CD14-positive monocyte (primary cell): ENCODE data around the gene PCDHA1. TPM values are rescaled to one million over a fixed set of nuclear protein-coding genes. Genes with fewer than 3 reads are reported as not detected.
"Not testable (repeated sequence)": the region's sequence is repeated elsewhere in the genome, so short reads cannot be mapped to it uniquely, and the experiment has no call there.

Experiments
- DNase-seq, 3 donors: peaks; one replicate each; pipeline ENCODE4 v3.0.0-alpha.2; 2011 to 2022
- H2AFZ ChIP-seq: 2 replicates; pipeline ENCODE4 v1.6.0; 2012; ENCODE audit warnings: mild to moderate bottlenecking, low read depth, low read length, inconsistent platforms; ENCODE audit not compliant: insufficient read depth, poor library complexity, severe bottlenecking
- H3K27ac ChIP-seq, 2 donors: 1 replicate in 1 of 2; 2 replicates in 1 of 2; pipeline ENCODE4 v1.5.1; 2012 to 2013; ENCODE audit warnings: low read length in 2 of 2, control low read depth in 1 of 2, inconsistent platforms in 1 of 2, low read depth in 1 of 2, mild to moderate bottlenecking in 1 of 2
- H3K27me3 ChIP-seq, 2 donors: one replicate each; pipeline versions ENCODE4 v1.6.0 to v1.6.1; 2011 to 2013; ENCODE audit warnings: low read length in 2 of 2; ENCODE audit not compliant: control insufficient read depth in 2 of 2, insufficient read depth in 2 of 2
- H3K36me3 ChIP-seq, 2 donors: replicated peaks in 1 of 2; 1 replicate in 1 of 2; 2 replicates in 1 of 2; pipeline versions ENCODE4 v1.5.1 to v1.6.1; 2012 to 2013; ENCODE audit warnings: low read length in 2 of 2, control low read depth in 1 of 2, inconsistent platforms in 1 of 2, mild to moderate bottlenecking in 1 of 2; ENCODE audit not compliant: insufficient read depth in 2 of 2, control insufficient read depth in 1 of 2
- H3K4me1 ChIP-seq, 2 donors: 1 replicate in 1 of 2; 2 replicates in 1 of 2; pipeline versions ENCODE4 v1.5.1 to v1.6.1; 2012 to 2013; ENCODE audit warnings: low read length in 2 of 2, control low read depth in 1 of 2, inconsistent platforms in 1 of 2, mild to moderate bottlenecking in 1 of 2, moderate library complexity in 1 of 2; ENCODE audit not compliant: insufficient read depth in 2 of 2, control insufficient read depth in 1 of 2
- H3K4me2 ChIP-seq: replicated peaks from 2 replicates; pipeline ENCODE3; 2012; ENCODE audit warnings: low read length, moderate library complexity, mild to moderate bottlenecking; ENCODE audit not compliant: poor library complexity, severe bottlenecking; ENCODE audit errors: extremely low read depth
- H3K4me3 ChIP-seq, 3 experiments: fragments of 200-600 bp in 1 of 3; sonication (generic) in 1 of 3; replicated peaks in 1 of 3; 1 replicate in 2 of 3; 2 replicates in 1 of 3; pipeline ENCODE4 v1.5.1; 2011 to 2013; ENCODE audit warnings: low read length in 3 of 3, mild to moderate bottlenecking in 3 of 3, control low read depth in 2 of 3, low read depth in 2 of 3, inconsistent platforms in 1 of 3, moderate library complexity in 1 of 3
- H3K79me2 ChIP-seq: 2 replicates; pipeline ENCODE4 v1.6.0; 2012; ENCODE audit warnings: mild to moderate bottlenecking, control low read depth, inconsistent platforms, low read length, moderate library complexity; ENCODE audit not compliant: insufficient read depth
- H3K9ac ChIP-seq: 2 replicates; pipeline ENCODE4 v1.6.0; 2017; ENCODE audit warnings: low read length, mild to moderate bottlenecking; ENCODE audit not compliant: insufficient read depth, poor library complexity, severe bottlenecking
- H3K9me3 ChIP-seq, 2 donors: replicated peaks in 1 of 2; 1 replicate in 1 of 2; 2 replicates in 1 of 2; pipeline versions ENCODE4 v1.5.1 to v1.6.1; 2012 to 2013; ENCODE audit warnings: low read length in 2 of 2, control low read depth in 1 of 2; ENCODE audit not compliant: control insufficient read depth in 1 of 2, insufficient read depth in 1 of 2
- H4K20me1 ChIP-seq: 2 replicates; pipeline ENCODE4 v1.6.0; 2012; ENCODE audit warnings: mild to moderate bottlenecking, low read length, control low read depth, moderate library complexity; ENCODE audit not compliant: insufficient read depth
- H3K27ac Mint-ChIP-seq, 7 donors: one replicate each; pipeline ENCODE4 v1.8.0; 2020; ENCODE audit warnings: mild to moderate bottlenecking in 7 of 7, mixed read lengths in 7 of 7, moderate library complexity in 6 of 7, inconsistent platforms in 2 of 7
- H3K27me3 Mint-ChIP-seq, 3 donors: one replicate each; pipeline ENCODE4 v1.8.0; 2021 to 2022; ENCODE audit warnings: low read depth in 3 of 3, mild to moderate bottlenecking in 3 of 3, mixed read lengths in 3 of 3, moderate library complexity in 3 of 3, inconsistent platforms in 1 of 3
- H3K36me3 Mint-ChIP-seq, 2 donors: one replicate each; pipeline ENCODE4 v1.8.0; 2020; ENCODE audit warnings: mixed read lengths in 2 of 2, inconsistent platforms in 1 of 2, mild to moderate bottlenecking in 1 of 2
- H3K4me1 Mint-ChIP-seq: one replicate; pipeline ENCODE4 v1.8.0; 2020; ENCODE audit warnings: mild to moderate bottlenecking, mixed read lengths
- H3K4me3 Mint-ChIP-seq, 2 donors: one replicate each; pipeline ENCODE4 v1.8.0; 2020; ENCODE audit warnings: mild to moderate bottlenecking in 2 of 2, mixed read lengths in 2 of 2, moderate library complexity in 1 of 2
- H3K9me3 Mint-ChIP-seq, 7 donors: one replicate each; pipeline ENCODE4 v1.8.0; 2020 to 2022; ENCODE audit warnings: mixed read lengths in 7 of 7, mild to moderate bottlenecking in 6 of 7, moderate library complexity in 6 of 7, inconsistent platforms in 2 of 7
- WGBS: methylation state at CpG from one replicate; pipeline ENCODE4 v1.1.5; 2013; ENCODE audit warnings: missing lambda C conversion rate; ENCODE audit not compliant: insufficient coverage; 5-methylcytosine and 5-hydroxymethylcytosine counted together
- intact Hi-C, 2 donors: fragments of 100-400 bp; cut with micrococcal nuclease; formaldehyde crosslinking; loops; one replicate each; pipeline versions ENCODE4 v1.15.0 to v1.15.1; 2023
- polyA plus RNA-seq, 3 donors: library from polyadenylated mRNA; depleted of rRNA in 1 of 3; unstranded in 2 of 3; stranded (reverse) in 1 of 3; fragments of 300-500 nt in 2 of 3; fragments of >200 nt in 1 of 3; fragmentation: Illumina TruSeq in 2 of 3; gene quantifications; 1 replicate in 2 of 3; 2 replicates in 1 of 3; pipeline ENCODE4 v1.2.3, GENCODE V29; 2012 to 2021
- TF ChIP-seq, protein P1 (sequence below): fragments of 200-600 bp; IDR thresholded peaks from one replicate; pipeline ENCODE4 v1.8.0; 2022; ENCODE audit warnings: antibody characterized with exemption, mild to moderate bottlenecking

Gene PCDHA1
- polyA plus RNA-seq, 3 donors = not detected

DNA sequence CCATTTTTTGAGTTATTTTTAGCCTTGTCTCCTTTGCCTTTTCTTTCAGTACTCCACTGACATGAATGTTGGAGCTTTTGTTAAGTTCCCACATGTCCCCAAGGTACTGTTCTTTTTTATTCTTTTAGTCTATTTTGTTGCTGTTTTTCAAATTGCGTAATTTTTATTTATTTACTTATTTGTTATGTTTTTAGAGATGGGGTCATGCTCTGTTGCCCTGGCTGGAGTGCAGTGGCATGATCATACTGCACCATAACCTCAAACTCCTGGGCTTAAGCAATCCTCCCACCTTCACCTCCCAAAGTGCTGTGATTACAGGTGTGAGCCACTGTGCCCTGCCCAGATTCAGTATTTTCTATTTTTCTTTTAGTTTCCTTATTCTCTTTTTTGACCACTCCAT lies 5.4 kb upstream of the PCDHA1 start:
- intact Hi-C loops = no loop called here
- no CpG with 5 or more reads among the region's 1 CpG for WGBS
- H3K4me3 Mint-ChIP-seq = no peak overlapping the region
- Histone ChIP-seq H3K79me2 (no peaks in the 10 kb centered on the region), H3K4me2 (no peak overlapping the region), H3K27ac (no peak overlapping the region), H3K36me3 (no peaks in the 10 kb centered on the region), H4K20me1 (no peaks in the 10 kb centered on the region), H3K9ac (no peak overlapping the region), H3K27me3 (no peaks in the 10 kb centered on the region), H2AFZ (no peak overlapping the region), H3K4me3 (no peak overlapping the region), H3K9me3 (peaks cover 51 to 82% of the 10 kb centered on the region in 2 donors), H3K4me1 (no peaks in the 10 kb centered on the region)
- DNase-seq = no peak
- no peak overlapping the region for H3K27ac Mint-ChIP-seq
- TF ChIP-seq, protein P1, sequence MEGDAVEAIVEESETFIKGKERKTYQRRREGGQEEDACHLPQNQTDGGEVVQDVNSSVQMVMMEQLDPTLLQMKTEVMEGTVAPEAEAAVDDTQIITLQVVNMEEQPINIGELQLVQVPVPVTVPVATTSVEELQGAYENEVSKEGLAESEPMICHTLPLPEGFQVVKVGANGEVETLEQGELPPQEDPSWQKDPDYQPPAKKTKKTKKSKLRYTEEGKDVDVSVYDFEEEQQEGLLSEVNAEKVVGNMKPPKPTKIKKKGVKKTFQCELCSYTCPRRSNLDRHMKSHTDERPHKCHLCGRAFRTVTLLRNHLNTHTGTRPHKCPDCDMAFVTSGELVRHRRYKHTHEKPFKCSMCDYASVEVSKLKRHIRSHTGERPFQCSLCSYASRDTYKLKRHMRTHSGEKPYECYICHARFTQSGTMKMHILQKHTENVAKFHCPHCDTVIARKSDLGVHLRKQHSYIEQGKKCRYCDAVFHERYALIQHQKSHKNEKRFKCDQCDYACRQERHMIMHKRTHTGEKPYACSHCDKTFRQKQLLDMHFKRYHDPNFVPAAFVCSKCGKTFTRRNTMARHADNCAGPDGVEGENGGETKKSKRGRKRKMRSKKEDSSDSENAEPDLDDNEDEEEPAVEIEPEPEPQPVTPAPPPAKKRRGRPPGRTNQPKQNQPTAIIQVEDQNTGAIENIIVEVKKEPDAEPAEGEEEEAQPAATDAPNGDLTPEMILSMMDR = no peak
- H3K9me3 Mint-ChIP-seq = peaks cover 44 to 83% (median 77%) of the 10 kb centered on the region in 7 donors
- H3K4me1 Mint-ChIP-seq = no peaks in the 10 kb centered on the region
- peaks cover 0 to 3% (median 1%) of the 10 kb centered on the region in 3 donors for H3K27me3 Mint-ChIP-seq
- no peaks in the 10 kb centered on the region for H3K36me3 Mint-ChIP-seq

DNA sequence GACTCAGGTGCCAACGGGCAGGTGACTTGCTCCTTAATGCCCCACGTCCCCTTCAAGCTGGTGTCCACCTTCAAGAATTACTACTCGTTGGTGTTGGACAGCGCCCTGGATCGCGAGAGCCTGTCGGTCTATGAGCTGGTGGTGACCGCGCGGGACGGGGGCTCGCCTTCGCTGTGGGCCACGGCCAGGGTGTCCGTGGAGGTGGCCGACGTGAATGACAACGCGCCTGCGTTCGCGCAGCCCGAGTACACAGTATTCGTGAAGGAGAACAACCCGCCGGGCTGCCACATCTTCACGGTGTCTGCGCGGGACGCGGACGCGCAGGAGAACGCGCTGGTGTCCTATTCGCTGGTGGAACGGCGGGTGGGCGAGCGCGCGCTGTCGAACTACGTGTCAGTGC lies 1.5 kb downstream of the PCDHA1 start:
- H3K27ac Mint-ChIP-seq, intact Hi-C loops: not testable (repeated sequence)
- H3K4me3 Mint-ChIP-seq = peak overlapping the region in 1 of 2 donors; percentile 57

DNA sequence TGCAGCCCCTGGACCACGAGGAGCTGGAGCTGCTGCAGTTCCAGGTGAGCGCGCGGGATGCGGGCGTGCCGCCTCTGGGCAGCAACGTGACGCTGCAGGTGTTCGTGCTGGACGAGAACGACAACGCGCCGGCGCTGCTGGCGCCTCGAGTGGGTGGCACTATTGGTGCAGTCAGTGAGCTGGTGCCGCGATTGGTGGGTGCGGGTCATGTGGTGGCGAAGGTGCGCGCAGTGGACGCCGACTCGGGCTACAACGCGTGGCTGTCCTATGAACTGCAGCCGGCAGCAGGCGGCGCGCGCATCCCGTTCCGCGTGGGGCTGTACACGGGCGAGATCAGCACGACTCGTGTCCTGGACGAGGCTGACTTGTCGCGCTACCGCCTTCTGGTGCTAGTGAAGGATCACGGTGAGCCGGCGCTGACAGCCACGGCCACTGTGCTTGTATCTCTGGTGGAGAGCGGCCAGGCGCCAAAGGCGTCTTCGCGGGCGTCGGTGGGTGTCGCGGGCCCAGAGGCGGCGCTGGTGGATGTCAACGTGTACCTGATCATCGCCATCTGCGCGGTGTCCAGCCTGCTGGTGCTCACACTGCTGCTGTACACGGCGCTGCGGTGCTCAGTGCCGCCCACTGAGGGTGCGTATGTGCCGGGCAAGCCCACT lies 2.0 kb downstream of the PCDHA1 start:
- Mint-ChIP-seq H3K36me3 (peaks cover 3 to 12% of the 10 kb centered on the region in 2 donors), H3K27me3 (peaks cover 18 to 33% (median 29%) of the 10 kb centered on the region in 3 donors), H3K4me3 (peak overlapping the region in 1 of 2 donors; percentile 57), H3K9me3 (peaks cover 43 to 84% (median 66%) of the 10 kb centered on the region in 7 donors)
- DNase-seq, H4K20me1 ChIP-seq, H3K4me2 ChIP-seq, H3K27ac Mint-ChIP-seq, intact Hi-C loops, H3K4me1 Mint-ChIP-seq, H3K27ac ChIP-seq, H3K4me3 ChIP-seq, H3K36me3 ChIP-seq, H3K4me1 ChIP-seq, H3K9ac ChIP-seq, H2AFZ ChIP-seq, H3K79me2 ChIP-seq: not testable (repeated sequence)
- Histone ChIP-seq H3K9me3 (peaks cover 47 to 93% of the 10 kb centered on the region in 2 donors), H3K27me3 (peaks cover 0 to 38% of the 10 kb centered on the region in 2 donors)
- 47% methylated on average over 69 of the region's 70 CpGs for WGBS

More for the DNA sequence above, 1.5 kb downstream of the PCDHA1 start:
- not testable (repeated sequence) for H3K4me1 Mint-ChIP-seq, H4K20me1 ChIP-seq, H3K27ac ChIP-seq, H3K9ac ChIP-seq, H3K36me3 ChIP-seq, DNase-seq, H3K4me2 ChIP-seq, H3K4me1 ChIP-seq, H2AFZ ChIP-seq, H3K79me2 ChIP-seq
- peaks cover 51 to 93% of the 10 kb centered on the region in 2 donors for H3K9me3 ChIP-seq
- Mint-ChIP-seq H3K9me3 (peaks cover 47 to 85% (median 72%) of the 10 kb centered on the region in 7 donors), H3K36me3 (peaks cover 3 to 12% of the 10 kb centered on the region in 2 donors), H3K27me3 (peaks cover 18 to 33% (median 29%) of the 10 kb centered on the region in 3 donors)
- WGBS = 47% methylated on average over 44 of the region's 44 CpGs
- peak overlapping the region in 1 of 3 experiments; percentile 17 for H3K4me3 ChIP-seq
- peaks cover 0 to 37% of the 10 kb centered on the region in 2 donors for H3K27me3 ChIP-seq
